ENCODE measurements around the gene SPPL3. TPM values are rescaled to one million over a fixed set of nuclear protein-coding genes. Genes with fewer than 3 reads are reported as not detected.

The SPPL3 gene
- total RNA-seq, 1 experiment from 2014 or later = 51.1 TPM

DNA sequence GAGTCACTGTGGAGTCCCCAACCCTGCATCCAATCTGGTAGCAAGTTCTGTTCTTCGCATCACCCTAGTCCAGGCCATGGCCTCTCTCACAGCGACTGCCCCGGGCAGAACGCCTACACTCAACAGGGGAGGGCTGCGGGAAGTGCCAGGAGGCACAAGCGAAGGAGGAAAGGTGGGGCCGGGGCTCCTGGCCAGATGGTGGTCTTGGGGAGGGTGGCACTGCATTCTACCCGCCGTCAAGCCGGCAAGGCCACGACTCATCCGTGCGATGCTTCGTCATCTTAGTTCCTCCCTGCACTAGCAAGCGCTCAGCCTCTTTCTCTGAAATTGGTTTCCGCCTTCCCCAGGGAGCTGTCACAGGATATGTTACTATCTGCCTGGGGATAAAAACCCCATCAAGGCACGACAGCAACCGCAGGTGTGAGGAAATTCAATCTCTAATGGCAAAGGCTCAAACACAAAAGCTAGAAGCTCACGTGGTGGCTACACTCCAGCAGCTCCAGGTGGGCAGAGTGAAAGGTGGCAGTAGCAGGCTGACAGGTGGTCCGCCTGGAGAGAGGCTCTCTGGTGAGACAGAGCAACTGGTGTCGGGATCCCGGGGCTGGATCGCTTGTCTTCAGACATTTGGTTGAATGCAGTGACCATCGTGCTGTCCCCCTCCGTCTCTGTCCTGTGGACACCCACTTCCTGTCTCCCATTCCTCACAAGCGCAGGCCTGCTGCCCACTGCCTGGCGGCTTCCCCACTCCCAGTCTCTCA, 144.4 kb downstream of the SPPL3 start:
- Histone ChIP-seq H3K9me3 (ENCODE audit: control insufficient read depth, insufficient read depth, low read depth, low read length) (no peaks in the 10 kb centered on the region), H3K27ac (ENCODE audit: low read length) (no peak overlapping the region), H3K4me1 (ENCODE audit: control insufficient read depth, insufficient read depth, low read length) (no peaks in the 10 kb centered on the region), H3K27me3 (ENCODE audit: control insufficient read depth, insufficient read depth, low read length) (no peaks in the 10 kb centered on the region), H3K4me3 (ENCODE audit: low read depth in 2 of 2, low read length in 2 of 2) (no peak overlapping the region), H3K36me3 (ENCODE audit: control insufficient read depth, insufficient read depth, low read length) (no peaks in the 10 kb centered on the region; the same call in 1 of the 2 replicates)
- ChIA-PET POLR2A (interaction anchor here (0.7 kb wide), 1 partner anchor 189 kb away, joined by 3 read pairs; no protein-coding TSS in a partner anchor), CTCF (no interaction called here)
- DNase-seq (ENCODE audit: low read depth, low spot score) = no peak
- no peak for ATAC-seq
- intact Hi-C loops (cut with micrococcal nuclease; ENCODE audit: unreplicated experiment) (loop anchor here (10.0 kb wide), 1 partner anchor 215 kb away; the partner anchor contains the start of gene HNF1A), in situ Hi-C loops (cut with HindIII; ENCODE audit: low pct_unique_long_range_greater_than_20kb, low sequenced_read_pairs) (no loop called here)
- no peak for TF ChIP-seq TCF7L2 (IDR thresholded peaks at IDR 0.05; ENCODE audit: low read depth, low read length)
- TF ChIP-seq SIN3A (IDR thresholded peaks at IDR 0.05; ENCODE audit: borderline replicate concordance, insufficient read depth, low read depth, low read length) = no peak
- TF ChIP-seq POLR2AphosphoS5 (IDR thresholded peaks at IDR 0.05; ENCODE audit: low read depth, low read length) = no peak
- TF ChIP-seq, protein P1, sequence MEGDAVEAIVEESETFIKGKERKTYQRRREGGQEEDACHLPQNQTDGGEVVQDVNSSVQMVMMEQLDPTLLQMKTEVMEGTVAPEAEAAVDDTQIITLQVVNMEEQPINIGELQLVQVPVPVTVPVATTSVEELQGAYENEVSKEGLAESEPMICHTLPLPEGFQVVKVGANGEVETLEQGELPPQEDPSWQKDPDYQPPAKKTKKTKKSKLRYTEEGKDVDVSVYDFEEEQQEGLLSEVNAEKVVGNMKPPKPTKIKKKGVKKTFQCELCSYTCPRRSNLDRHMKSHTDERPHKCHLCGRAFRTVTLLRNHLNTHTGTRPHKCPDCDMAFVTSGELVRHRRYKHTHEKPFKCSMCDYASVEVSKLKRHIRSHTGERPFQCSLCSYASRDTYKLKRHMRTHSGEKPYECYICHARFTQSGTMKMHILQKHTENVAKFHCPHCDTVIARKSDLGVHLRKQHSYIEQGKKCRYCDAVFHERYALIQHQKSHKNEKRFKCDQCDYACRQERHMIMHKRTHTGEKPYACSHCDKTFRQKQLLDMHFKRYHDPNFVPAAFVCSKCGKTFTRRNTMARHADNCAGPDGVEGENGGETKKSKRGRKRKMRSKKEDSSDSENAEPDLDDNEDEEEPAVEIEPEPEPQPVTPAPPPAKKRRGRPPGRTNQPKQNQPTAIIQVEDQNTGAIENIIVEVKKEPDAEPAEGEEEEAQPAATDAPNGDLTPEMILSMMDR (IDR thresholded peaks at IDR 0.05) = no peak
- TF ChIP-seq, protein P2, sequence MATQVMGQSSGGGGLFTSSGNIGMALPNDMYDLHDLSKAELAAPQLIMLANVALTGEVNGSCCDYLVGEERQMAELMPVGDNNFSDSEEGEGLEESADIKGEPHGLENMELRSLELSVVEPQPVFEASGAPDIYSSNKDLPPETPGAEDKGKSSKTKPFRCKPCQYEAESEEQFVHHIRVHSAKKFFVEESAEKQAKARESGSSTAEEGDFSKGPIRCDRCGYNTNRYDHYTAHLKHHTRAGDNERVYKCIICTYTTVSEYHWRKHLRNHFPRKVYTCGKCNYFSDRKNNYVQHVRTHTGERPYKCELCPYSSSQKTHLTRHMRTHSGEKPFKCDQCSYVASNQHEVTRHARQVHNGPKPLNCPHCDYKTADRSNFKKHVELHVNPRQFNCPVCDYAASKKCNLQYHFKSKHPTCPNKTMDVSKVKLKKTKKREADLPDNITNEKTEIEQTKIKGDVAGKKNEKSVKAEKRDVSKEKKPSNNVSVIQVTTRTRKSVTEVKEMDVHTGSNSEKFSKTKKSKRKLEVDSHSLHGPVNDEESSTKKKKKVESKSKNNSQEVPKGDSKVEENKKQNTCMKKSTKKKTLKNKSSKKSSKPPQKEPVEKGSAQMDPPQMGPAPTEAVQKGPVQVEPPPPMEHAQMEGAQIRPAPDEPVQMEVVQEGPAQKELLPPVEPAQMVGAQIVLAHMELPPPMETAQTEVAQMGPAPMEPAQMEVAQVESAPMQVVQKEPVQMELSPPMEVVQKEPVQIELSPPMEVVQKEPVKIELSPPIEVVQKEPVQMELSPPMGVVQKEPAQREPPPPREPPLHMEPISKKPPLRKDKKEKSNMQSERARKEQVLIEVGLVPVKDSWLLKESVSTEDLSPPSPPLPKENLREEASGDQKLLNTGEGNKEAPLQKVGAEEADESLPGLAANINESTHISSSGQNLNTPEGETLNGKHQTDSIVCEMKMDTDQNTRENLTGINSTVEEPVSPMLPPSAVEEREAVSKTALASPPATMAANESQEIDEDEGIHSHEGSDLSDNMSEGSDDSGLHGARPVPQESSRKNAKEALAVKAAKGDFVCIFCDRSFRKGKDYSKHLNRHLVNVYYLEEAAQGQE (IDR thresholded peaks at IDR 0.05; ENCODE audit: insufficient read depth in 1 of 2, low read depth in 2 of 2, low read length in 1 of 2) = no peak
- no TSS peak for BruUV-seq (replicated peaks)

DNA sequence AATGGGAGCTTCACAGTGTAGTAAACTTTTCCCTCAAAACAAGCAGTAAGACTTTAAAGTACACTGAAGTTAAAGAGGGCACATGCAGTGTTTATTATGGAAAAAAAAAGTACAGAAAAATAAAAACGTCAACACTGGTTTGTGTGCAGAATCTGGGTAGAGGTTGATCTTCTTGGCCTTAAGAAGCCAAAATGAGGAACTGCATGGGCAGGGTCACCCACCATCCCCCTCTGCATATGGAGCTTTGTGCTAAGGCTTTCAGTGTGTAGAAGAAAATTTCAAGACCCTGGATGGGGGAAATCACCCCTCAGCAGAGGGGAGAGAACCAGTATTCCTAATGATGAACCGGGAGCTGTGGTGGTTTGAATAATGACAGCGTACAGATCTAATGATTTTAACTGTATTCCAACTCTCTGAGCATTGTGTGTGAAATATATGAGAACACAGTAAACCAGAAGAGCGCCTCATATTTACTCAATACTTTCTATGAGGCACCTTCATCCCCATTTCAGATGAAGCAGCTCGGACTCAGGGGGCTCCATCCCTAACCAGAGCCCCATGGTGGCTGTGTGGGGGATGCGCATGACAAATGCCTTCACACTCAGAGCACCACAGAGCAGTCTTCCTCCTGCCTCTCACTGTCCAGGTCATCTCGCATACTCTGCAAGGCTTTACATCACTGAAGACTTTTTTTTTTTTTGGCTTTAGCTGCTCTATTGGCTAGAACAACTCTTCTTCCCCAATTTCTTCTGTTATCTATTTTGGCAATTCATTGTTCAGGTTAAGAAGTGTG, 145.2 kb downstream of the SPPL3 start:
- Histone ChIP-seq H3K27me3 (ENCODE audit: control insufficient read depth, insufficient read depth, low read length) (no peaks in the 10 kb centered on the region), H3K9me3 (ENCODE audit: control insufficient read depth, insufficient read depth, low read depth, low read length) (no peaks in the 10 kb centered on the region), H3K36me3 (ENCODE audit: control insufficient read depth, insufficient read depth, low read length) (no peaks in the 10 kb centered on the region; the same call in 1 of the 2 replicates), H3K4me3 (ENCODE audit: low read depth in 2 of 2, low read length in 2 of 2) (no peak overlapping the region), H3K4me1 (ENCODE audit: control insufficient read depth, insufficient read depth, low read length) (no peaks in the 10 kb centered on the region), H3K27ac (ENCODE audit: low read length) (no peak overlapping the region)
- DNase-seq (ENCODE audit: low read depth, low spot score) = no peak
- POLR2A ChIA-PET = no interaction called here
- no peak for ATAC-seq
- in situ Hi-C loops (cut with HindIII; ENCODE audit: low pct_unique_long_range_greater_than_20kb, low sequenced_read_pairs) = no loop called here
- CTCF ChIA-PET = no interaction called here
- intact Hi-C loops (cut with micrococcal nuclease; ENCODE audit: unreplicated experiment) = loop anchor here (10.0 kb wide), 1 partner anchor 216 kb away; the partner anchor contains the start of gene HNF1A
- TF ChIP-seq POLR2AphosphoS5 (IDR thresholded peaks at IDR 0.05; ENCODE audit: low read depth, low read length) (no peak), TCF7L2 (IDR thresholded peaks at IDR 0.05; ENCODE audit: low read depth, low read length) (no peak), SIN3A (IDR thresholded peaks at IDR 0.05; ENCODE audit: borderline replicate concordance, insufficient read depth, low read depth, low read length) (no peak)
- TF ChIP-seq, protein P1 (IDR thresholded peaks at IDR 0.05) = no peak
- TF ChIP-seq, protein P2 (IDR thresholded peaks at IDR 0.05; ENCODE audit: insufficient read depth in 1 of 2, low read depth in 2 of 2, low read length in 1 of 2) = no peak
- no TSS peak for BruUV-seq (replicated peaks)
